Measurements from ENCODE around the gene ATP5F1C.
A peak's percentile ranks its signal among the peaks of the same experiment; 100 is the strongest.

The ATP5F1C gene

DNA sequence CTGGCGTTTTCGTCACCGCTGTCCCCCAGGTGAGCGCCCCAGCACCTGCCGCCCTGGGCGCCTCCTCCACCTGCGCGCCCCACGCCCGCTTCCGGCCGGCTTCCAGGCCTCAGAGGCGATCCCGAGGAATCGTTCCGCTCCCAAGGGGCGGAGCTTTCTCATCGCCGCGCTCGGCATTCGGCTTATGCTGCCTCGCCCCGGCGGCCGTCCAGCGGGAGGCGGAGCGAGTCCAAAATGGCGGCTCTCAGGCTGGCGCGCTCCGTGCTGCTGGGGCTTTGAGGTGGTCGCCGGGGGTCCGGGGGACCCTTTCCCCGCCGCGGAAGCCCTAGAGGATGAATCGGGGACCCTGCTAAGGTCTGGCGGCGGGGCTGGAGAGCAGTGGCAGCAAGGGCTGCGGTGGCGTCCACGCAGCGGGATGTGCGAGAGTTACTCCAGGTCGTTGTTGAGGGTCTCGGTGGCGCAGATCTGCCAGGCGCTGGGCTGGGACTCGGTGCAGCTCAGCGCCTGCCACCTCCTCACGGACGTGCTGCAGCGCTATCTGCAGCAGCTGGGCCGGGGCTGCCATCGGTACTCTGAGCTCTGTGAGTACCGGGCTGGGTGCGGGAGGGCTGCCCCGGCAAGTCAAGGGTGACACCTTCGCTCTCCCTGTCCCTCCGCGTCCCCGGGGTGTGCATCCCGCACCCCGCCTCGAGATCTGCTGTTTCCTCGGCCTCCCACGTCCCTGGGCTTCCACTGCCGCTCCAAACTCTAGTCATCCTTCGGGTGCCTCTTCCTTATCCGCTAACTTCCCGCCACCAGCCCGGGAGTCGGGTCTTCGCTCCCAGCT is 30.5 kb downstream of the ATP5F1C start, which contains the start of gene TAF3:
TAF3 (plus strand) TSS at position 211 of the 826 bp plus-strand sequence; CDS start at position 416, 205 bp downstream.
- Histone ChIP-seq H3K56ac (ENCODE audit: low read length) (peak within 1 kb of the TSS; percentile 91), H4K8ac (ENCODE audit: low read depth, low read length) (no peak within 1 kb of the TSS), H2BK120ac (ENCODE audit: low read depth, low read length) (no peak within 1 kb of the TSS), H2BK15ac (replicated peaks; ENCODE audit: low read depth) (no peak within 1 kb of the TSS), H3K4me1 (ENCODE audit: control insufficient read depth, low read depth, low read length) (peaks cover 2% of the 10 kb centered on the region), H3K4ac (ENCODE audit: low read depth, low read length) (no peak within 1 kb of the TSS), H3K27me3 (ENCODE audit: insufficient read depth, low read length, poor library complexity) (no peaks in the 10 kb centered on the region), H3K18ac (ENCODE audit: low read length) (peak within 1 kb of the TSS; percentile 39), H2AK5ac (ENCODE audit: low read length) (no peak within 1 kb of the TSS), H3K23ac (ENCODE audit: low read length) (peak within 1 kb of the TSS; percentile 29), H2BK5ac (ENCODE audit: low read length) (no peak within 1 kb of the TSS), H3K9ac (ENCODE audit: low read length) (peak within 1 kb of the TSS; percentile 85), H3K79me2 (ENCODE audit: control insufficient read depth, insufficient read depth, low read length) (peaks cover 12% of the 10 kb centered on the region), H3K36me3 (ENCODE audit: control insufficient read depth, insufficient read depth, low read length) (no peaks in the 10 kb centered on the region), H4K5ac (ENCODE audit: low read length) (no peak within 1 kb of the TSS), H3K79me1 (ENCODE audit: low read length) (peaks cover 10% of the 10 kb centered on the region), H3K4me3 (ENCODE audit: low read length) (peak within 1 kb of the TSS; percentile 98), H3K4me2 (ENCODE audit: low read length) (peak within 1 kb of the TSS; percentile 98), H3K27ac (ENCODE audit: low read depth, low read length) (no peak within 1 kb of the TSS)
- peak; percentile 94 for DNase-seq
- WGBS (ENCODE audit: extremely low coverage, insufficient coverage, low lambda C conversion rate) = no CpG with 5 or more reads among the region's 77 CpGs

DNA sequence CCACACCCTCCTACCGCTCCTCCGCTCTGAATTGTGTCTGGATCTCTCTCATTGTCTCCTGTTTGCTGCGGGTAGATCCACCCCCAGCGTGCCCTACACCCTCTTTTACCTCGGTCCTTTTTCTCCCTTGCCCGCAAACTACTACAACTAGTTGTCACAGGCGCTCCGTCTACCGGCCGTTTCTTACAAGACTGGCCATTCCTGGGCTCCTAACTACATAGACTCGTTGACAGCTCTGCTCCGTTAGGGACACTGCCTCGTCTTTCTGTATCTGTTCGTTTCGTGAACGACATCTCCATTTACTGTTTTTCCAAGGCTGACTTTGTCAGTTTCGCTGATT is 31.1 kb downstream of the ATP5F1C start:
- Histone ChIP-seq H3K23ac (ENCODE audit: low read length) (no peak overlapping the region), H2BK15ac (replicated peaks; ENCODE audit: low read depth) (no peak overlapping the region), H3K9ac (ENCODE audit: low read length) (peak overlapping the region; percentile 85), H2BK5ac (ENCODE audit: low read length) (no peak overlapping the region), H3K56ac (ENCODE audit: low read length) (peak overlapping the region; percentile 91), H3K18ac (ENCODE audit: low read length) (no peak overlapping the region), H2BK120ac (ENCODE audit: low read depth, low read length) (no peak overlapping the region), H3K4me3 (ENCODE audit: low read length) (peak overlapping the region; percentile 98), H3K4me2 (ENCODE audit: low read length) (peak overlapping the region; percentile 98), H4K5ac (ENCODE audit: low read length) (no peak overlapping the region), H3K4me1 (ENCODE audit: control insufficient read depth, low read depth, low read length) (peaks cover 2% of the 10 kb centered on the region), H3K79me2 (ENCODE audit: control insufficient read depth, insufficient read depth, low read length) (peaks cover 12% of the 10 kb centered on the region), H3K4ac (ENCODE audit: low read depth, low read length) (no peak overlapping the region), H3K79me1 (ENCODE audit: low read length) (peaks cover 10% of the 10 kb centered on the region), H3K36me3 (ENCODE audit: control insufficient read depth, insufficient read depth, low read length) (no peaks in the 10 kb centered on the region), H4K8ac (ENCODE audit: low read depth, low read length) (no peak overlapping the region), H3K27me3 (ENCODE audit: insufficient read depth, low read length, poor library complexity) (no peaks in the 10 kb centered on the region), H2AK5ac (ENCODE audit: low read length) (no peak overlapping the region), H3K27ac (ENCODE audit: low read depth, low read length) (no peak overlapping the region)
- peak; percentile 73 for DNase-seq
- WGBS (ENCODE audit: extremely low coverage, insufficient coverage, low lambda C conversion rate) = no CpG with 5 or more reads among the region's 17 CpGs

DNA sequence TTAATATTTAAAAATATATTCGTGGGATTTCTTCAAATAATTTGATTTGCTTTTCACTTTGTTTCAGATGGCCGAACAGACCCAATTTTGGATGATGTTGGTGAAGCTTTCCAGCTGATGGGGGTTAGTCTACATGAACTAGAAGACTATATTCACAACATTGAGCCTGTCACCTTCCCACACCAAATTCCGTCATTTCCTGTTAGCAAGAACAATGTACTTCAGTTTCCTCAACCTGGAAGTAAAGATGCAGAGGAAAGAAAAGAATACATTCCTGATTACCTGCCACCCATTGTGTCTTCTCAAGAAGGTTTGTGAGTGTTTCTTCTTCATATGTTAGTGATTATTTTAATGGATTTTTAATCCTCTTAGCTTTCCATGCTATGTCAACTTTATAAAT is 36.3 kb downstream of the ATP5F1C start:
- Histone ChIP-seq H2BK5ac (ENCODE audit: low read length) (no peak overlapping the region), H3K4ac (ENCODE audit: low read depth, low read length) (no peak overlapping the region), H3K56ac (ENCODE audit: low read length) (no peak overlapping the region), H3K79me2 (ENCODE audit: control insufficient read depth, insufficient read depth, low read length) (peaks cover 11% of the 10 kb centered on the region), H2BK15ac (replicated peaks; ENCODE audit: low read depth) (no peak overlapping the region), H4K5ac (ENCODE audit: low read length) (no peak overlapping the region), H3K36me3 (ENCODE audit: control insufficient read depth, insufficient read depth, low read length) (no peaks in the 10 kb centered on the region), H3K27ac (ENCODE audit: low read depth, low read length) (no peak overlapping the region), H3K27me3 (ENCODE audit: insufficient read depth, low read length, poor library complexity) (no peaks in the 10 kb centered on the region), H4K8ac (ENCODE audit: low read depth, low read length) (no peak overlapping the region), H3K4me1 (ENCODE audit: control insufficient read depth, low read depth, low read length) (peaks cover under 1% of the 10 kb centered on the region), H3K9ac (ENCODE audit: low read length) (no peak overlapping the region), H2BK120ac (ENCODE audit: low read depth, low read length) (no peak overlapping the region), H3K23ac (ENCODE audit: low read length) (no peak overlapping the region), H3K79me1 (ENCODE audit: low read length) (peaks cover 5% of the 10 kb centered on the region), H2AK5ac (ENCODE audit: low read length) (no peak overlapping the region), H3K4me2 (ENCODE audit: low read length) (no peak overlapping the region), H3K4me3 (ENCODE audit: low read length) (no peak overlapping the region), H3K18ac (ENCODE audit: low read length) (no peak overlapping the region)
- WGBS (ENCODE audit: extremely low coverage, insufficient coverage, low lambda C conversion rate) = no CpG with 5 or more reads among the region's 3 CpGs
- DNase-seq = peak; percentile 3

DNA sequence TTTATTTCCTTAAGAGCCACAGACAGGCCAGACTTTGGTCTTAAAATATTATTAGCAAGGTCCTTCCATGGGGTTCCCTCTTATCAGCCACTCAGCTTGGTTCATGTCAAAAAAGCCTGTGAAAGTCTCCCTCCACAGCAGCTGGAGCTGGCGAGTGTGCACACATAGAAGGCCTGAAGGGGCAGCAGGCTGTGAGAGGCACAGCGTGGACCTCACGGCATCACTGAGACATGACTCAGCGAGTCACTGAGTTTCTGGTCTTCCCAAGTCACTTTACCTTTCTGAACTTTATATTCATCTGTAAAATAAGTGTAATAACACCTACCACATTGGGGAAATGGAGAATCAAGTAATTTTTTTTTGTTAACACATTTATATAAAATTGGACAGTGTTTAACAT is 39.0 kb downstream of the ATP5F1C start:
- Histone ChIP-seq H2BK15ac (replicated peaks; ENCODE audit: low read depth) (no peak overlapping the region), H3K79me1 (ENCODE audit: low read length) (no peaks in the 10 kb centered on the region), H3K27me3 (ENCODE audit: insufficient read depth, low read length, poor library complexity) (no peaks in the 10 kb centered on the region), H3K56ac (ENCODE audit: low read length) (no peak overlapping the region), H2BK120ac (ENCODE audit: low read depth, low read length) (no peak overlapping the region), H3K4ac (ENCODE audit: low read depth, low read length) (no peak overlapping the region), H4K8ac (ENCODE audit: low read depth, low read length) (no peak overlapping the region), H3K27ac (ENCODE audit: low read depth, low read length) (no peak overlapping the region), H3K9ac (ENCODE audit: low read length) (no peak overlapping the region), H3K36me3 (ENCODE audit: control insufficient read depth, insufficient read depth, low read length) (no peaks in the 10 kb centered on the region), H3K23ac (ENCODE audit: low read length) (no peak overlapping the region), H4K5ac (ENCODE audit: low read length) (no peak overlapping the region), H3K4me3 (ENCODE audit: low read length) (no peak overlapping the region), H3K18ac (ENCODE audit: low read length) (no peak overlapping the region), H2BK5ac (ENCODE audit: low read length) (no peak overlapping the region), H3K79me2 (ENCODE audit: control insufficient read depth, insufficient read depth, low read length) (peaks cover 2% of the 10 kb centered on the region), H2AK5ac (ENCODE audit: low read length) (no peak overlapping the region), H3K4me1 (ENCODE audit: control insufficient read depth, low read depth, low read length) (no peaks in the 10 kb centered on the region), H3K4me2 (ENCODE audit: low read length) (no peak overlapping the region)
- peak; percentile 80 for DNase-seq
- no CpG with 5 or more reads among the region's 4 CpGs for WGBS (ENCODE audit: extremely low coverage, insufficient coverage, low lambda C conversion rate)

DNA sequence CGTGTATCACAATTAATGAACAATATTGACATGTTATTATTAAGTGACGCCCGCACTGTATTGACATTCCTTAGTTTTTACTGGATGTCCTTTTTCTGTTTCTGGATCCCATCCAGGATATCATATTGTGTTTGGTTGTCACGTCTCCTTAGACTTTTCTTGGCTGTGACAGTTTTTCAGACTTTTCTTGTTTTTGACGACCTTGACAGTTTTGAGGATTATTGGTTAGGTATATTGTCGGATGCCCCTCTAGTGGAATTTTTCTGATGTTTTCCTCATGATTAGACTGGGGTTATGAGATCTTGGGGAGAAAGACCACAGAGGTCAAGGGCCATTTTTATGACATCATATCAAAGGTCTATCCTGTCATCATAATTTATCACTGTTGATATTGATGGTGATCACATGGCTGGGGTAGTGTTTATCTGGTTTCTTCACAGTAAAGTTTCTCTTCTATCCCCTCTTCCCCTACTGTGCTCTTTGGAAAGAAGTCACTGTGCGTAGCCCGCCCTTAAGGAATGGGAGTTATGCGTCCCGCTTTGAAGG is 41.4 kb downstream of the ATP5F1C start:
- Histone ChIP-seq H3K23ac (ENCODE audit: low read length) (no peak overlapping the region), H2AK5ac (ENCODE audit: low read length) (no peak overlapping the region), H3K9ac (ENCODE audit: low read length) (no peak overlapping the region)

More for the DNA sequence above, 41.4 kb downstream of the ATP5F1C start:
- H4K8ac ChIP-seq (ENCODE audit: low read depth, low read length) = no peak overlapping the region
- H2BK5ac ChIP-seq (ENCODE audit: low read length) = no peak overlapping the region
- no peak overlapping the region for H4K5ac ChIP-seq (ENCODE audit: low read length)
- H3K4me2 ChIP-seq (ENCODE audit: low read length) = no peak overlapping the region
- H3K56ac ChIP-seq (ENCODE audit: low read length) = no peak overlapping the region
- peak; percentile 33 for DNase-seq
- no peaks in the 10 kb centered on the region for H3K36me3 ChIP-seq (ENCODE audit: control insufficient read depth, insufficient read depth, low read length)
- H3K27ac ChIP-seq (ENCODE audit: low read depth, low read length) = no peak overlapping the region
- H2BK15ac ChIP-seq (replicated peaks; ENCODE audit: low read depth) = no peak overlapping the region
- no peaks in the 10 kb centered on the region for H3K4me1 ChIP-seq (ENCODE audit: control insufficient read depth, low read depth, low read length)
- H3K27me3 ChIP-seq (ENCODE audit: insufficient read depth, low read length, poor library complexity) = no peaks in the 10 kb centered on the region
- H2BK120ac ChIP-seq (ENCODE audit: low read depth, low read length) = no peak overlapping the region
- no peak overlapping the region for H3K18ac ChIP-seq (ENCODE audit: low read length)
- no peak overlapping the region for H3K4me3 ChIP-seq (ENCODE audit: low read length)
- WGBS (ENCODE audit: extremely low coverage, insufficient coverage, low lambda C conversion rate) = no CpG with 5 or more reads among the region's 10 CpGs
- H3K4ac ChIP-seq (ENCODE audit: low read depth, low read length) = no peak overlapping the region
- H3K79me2 ChIP-seq (ENCODE audit: control insufficient read depth, insufficient read depth, low read length) = peaks cover 2% of the 10 kb centered on the region
- H3K79me1 ChIP-seq (ENCODE audit: low read length) = peaks cover 5% of the 10 kb centered on the region

Measured in mesendoderm (in vitro differentiated cells).